K562 (cell line): Measurements from ENCODE around the gene CCT8L2. TPM values are rescaled to one million over a fixed set of nuclear protein-coding genes. Genes with fewer than 3 reads are reported as not detected.
"Not testable (repeated sequence)": the region's sequence is repeated elsewhere in the genome, so short reads cannot be mapped to it uniquely, and the experiment has no call there.

Experiments
- ARID2 ChIP-seq: fragments of 450-650 bp; IDR thresholded peaks from 2 replicates; pipeline ENCODE4 v1.6.1; 2017; ENCODE audit warnings: antibody characterized with exemption, mild to moderate bottlenecking
- ARNT ChIP-seq, 2 experiments: fragments of 450-650 bp; IDR thresholded peaks; 2 replicates each; pipeline ENCODE4 v1.6.1; 2016; ENCODE audit warnings: mild to moderate bottlenecking in 1 of 2
- BCOR ChIP-seq: fragments of 450-650 bp; IDR thresholded peaks from 2 replicates; pipeline ENCODE4 v1.6.1; 2016
- CHD1 ChIP-seq: fragments of 200-600 bp; sonication (generic); IDR thresholded peaks from one replicate; pipeline ENCODE4 v1.6.1; 2012; ENCODE audit warnings: mild to moderate bottlenecking, moderate library complexity, low read length, inconsistent platforms
- CHD2 ChIP-seq: IDR thresholded peaks from 2 replicates; pipeline ENCODE4 v1.6.1; 2011; ENCODE audit warnings: low read depth, low read length
- FOXJ2 ChIP-seq: fragments of 200-800 bp; sonication (Bioruptor generic); IDR thresholded peaks from 2 replicates; pipeline ENCODE4 v1.6.1; 2016; ENCODE audit warnings: missing genetic modification characterization, missing compliant biosample characterization
- GATAD2A ChIP-seq: fragments of 450-650 bp; IDR thresholded peaks from 2 replicates; pipeline ENCODE4 v1.6.1; 2017
- HDGF ChIP-seq: fragments of 450-650 bp; IDR thresholded peaks from 2 replicates; pipeline ENCODE4 v1.6.1; 2016
- HNRNPLL ChIP-seq: fragments of 200-400 bp; formaldehyde crosslinking; IDR thresholded peaks from 2 replicates; pipeline ENCODE4 v1.6.1; 2017; ENCODE audit warnings: low read length, low read depth, mild to moderate bottlenecking; ENCODE audit not compliant: poor library complexity, severe bottlenecking
- HNRNPUL1 ChIP-seq: fragments of 200-400 bp; formaldehyde crosslinking; IDR thresholded peaks from 2 replicates; pipeline ENCODE4 v1.6.1; 2017; ENCODE audit warnings: low read length
- MAFG ChIP-seq: fragments of 450-650 bp; conservative IDR thresholded peaks from 2 replicates; pipeline ENCODE4 v1.6.1; 2016; ENCODE audit warnings: missing genetic modification characterization, missing compliant biosample characterization
- MTA1 ChIP-seq: fragments of 450-650 bp; IDR thresholded peaks from 2 replicates; pipeline ENCODE4 v1.6.1; 2017; ENCODE audit warnings: borderline replicate concordance
- NFE2 ChIP-seq: IDR thresholded peaks from 2 replicates; pipeline ENCODE4 v1.6.1; 2014; ENCODE audit warnings: antibody characterized with exemption, low read depth
- NFIC ChIP-seq: fragments of 450-650 bp; IDR thresholded peaks from 2 replicates; pipeline ENCODE4 v1.6.1; 2017; ENCODE audit warnings: mild to moderate bottlenecking, inconsistent platforms
- NONO ChIP-seq, 2 experiments: fragments of 200-400 bp in 1 of 2; fragments of 450-650 bp in 1 of 2; formaldehyde crosslinking in 1 of 2; IDR thresholded peaks; 2 replicates each; pipeline ENCODE4 v1.6.1; 2017; ENCODE audit warnings: low read depth in 2 of 2, mild to moderate bottlenecking in 2 of 2, moderate library complexity in 2 of 2, low read length in 1 of 2
- NR4A1 ChIP-seq, 2 experiments: fragments of 250-450 bp in 1 of 2; fragments of 450-650 bp in 1 of 2; sonication (Bioruptor Pico) in 1 of 2; IDR thresholded peaks; 2 replicates each; pipeline versions ENCODE4 v1.4.0 to v1.6.1; 2016 to 2020; ENCODE audit warnings: mild to moderate bottlenecking in 2 of 2, missing compliant biosample characterization in 1 of 2, missing genetic modification characterization in 1 of 2, moderate library complexity in 1 of 2
- RB1 ChIP-seq: fragments of 450-650 bp; IDR thresholded peaks from 2 replicates; pipeline ENCODE4 v1.6.1; 2017; ENCODE audit warnings: low read depth, mild to moderate bottlenecking
- RBM22 ChIP-seq: fragments of 200-400 bp; formaldehyde crosslinking; IDR thresholded peaks from 2 replicates; pipeline ENCODE4 v1.6.1; 2018; ENCODE audit warnings: low read length, low read depth; ENCODE audit not compliant: poor library complexity, severe bottlenecking
- polyA plus RNA-seq, 8 experiments: library from polyadenylated mRNA; depleted of rRNA in 4 of 8; stranded (reverse) in 5 of 8; unstranded in 3 of 8; fragments of >200 nt; fragmentation: Nextera tagmentation in 2 of 8; fragmentation: Illumina TruSeq in 1 of 8; extraction: Ambion mirVana in 2 of 8; extraction: Trizol in 1 of 8; gene quantifications; 2 replicates each; pipeline versions ENCODE4 v1.2.1 to v1.2.3, GENCODE V29; 2011 to 2014; ENCODE audit warnings: inconsistent platforms in 1 of 8, missing spikeins in 1 of 8
- total RNA-seq, 7 experiments: library from RNA; depleted of rRNA in 6 of 7; stranded (reverse); fragments of >200 nt in 6 of 7; fragmentation: Illumina TruSeq in 2 of 7; extraction: Trizol in 2 of 7; gene quantifications; 2 replicates each; pipeline versions ENCODE4 v1.2.1 to v1.2.3, GENCODE V29; 2011 to 2021; ENCODE audit warnings: low replicate concordance in 1 of 7
- TF ChIP-seq, protein P1 (sequence below): fragments of 250-450 bp; sonication (Bioruptor Pico); IDR thresholded peaks from 2 replicates; pipeline ENCODE4 v1.9.0; 2021; ENCODE audit warnings: mild to moderate bottlenecking, inconsistent platforms
- TF ChIP-seq, protein P2 (sequence below): sonication (generic); formaldehyde crosslinking; IDR thresholded peaks from 2 replicates; pipeline ENCODE4 v1.8.0; 2022; ENCODE audit warnings: mild to moderate bottlenecking, low read depth, missing genetic modification reagents
- TF ChIP-seq, protein P3 (sequence below): fragments of 450-650 bp; IDR thresholded peaks from 2 replicates; pipeline ENCODE4 v1.6.1; 2017; ENCODE audit warnings: antibody characterized with exemption, mild to moderate bottlenecking

CCT8L2 gene
- total and polyA plus RNA-seq, 9 of the 15 experiments (the other 6 are each of a cell fraction or from before 2014, with no cell fraction given): 0.13 TPM; not detected in 8

DNA sequence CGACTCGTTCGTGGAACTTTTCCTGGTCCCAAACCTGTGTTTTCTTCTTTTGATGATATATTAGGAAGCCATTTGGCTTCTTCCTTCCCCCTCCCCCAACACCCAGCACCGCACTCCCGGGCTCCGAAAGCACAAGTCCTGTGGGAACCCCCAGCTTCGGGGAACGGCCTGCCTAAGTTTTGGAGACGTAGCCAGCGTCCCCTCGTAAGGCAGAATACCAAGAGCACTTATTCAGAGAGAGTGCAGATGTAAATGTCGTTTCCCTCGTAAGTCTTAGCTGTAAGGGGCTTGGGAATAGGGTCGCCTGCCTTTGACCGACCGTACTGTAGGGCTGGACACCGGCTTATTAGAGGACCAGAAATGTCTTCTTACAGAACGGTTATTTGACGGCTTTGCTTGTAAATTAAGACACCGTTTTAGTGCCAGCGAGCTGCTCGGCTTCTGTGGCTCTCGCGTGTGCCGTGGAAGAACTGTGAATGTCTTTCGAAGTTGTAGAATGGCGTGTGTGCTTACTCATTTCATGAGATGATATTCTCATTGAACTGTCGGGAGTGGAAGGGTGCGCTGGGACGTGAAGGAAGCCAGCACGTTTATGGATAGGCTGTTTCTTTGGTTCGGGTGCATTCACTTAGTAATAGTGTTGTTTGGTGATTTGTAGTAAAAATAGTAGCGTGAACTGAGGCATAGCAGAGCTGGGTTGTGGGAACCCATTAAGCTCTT lies 10.3 kb upstream of the CCT8L2 start (continued):
- TF ChIP-seq, protein P1, sequence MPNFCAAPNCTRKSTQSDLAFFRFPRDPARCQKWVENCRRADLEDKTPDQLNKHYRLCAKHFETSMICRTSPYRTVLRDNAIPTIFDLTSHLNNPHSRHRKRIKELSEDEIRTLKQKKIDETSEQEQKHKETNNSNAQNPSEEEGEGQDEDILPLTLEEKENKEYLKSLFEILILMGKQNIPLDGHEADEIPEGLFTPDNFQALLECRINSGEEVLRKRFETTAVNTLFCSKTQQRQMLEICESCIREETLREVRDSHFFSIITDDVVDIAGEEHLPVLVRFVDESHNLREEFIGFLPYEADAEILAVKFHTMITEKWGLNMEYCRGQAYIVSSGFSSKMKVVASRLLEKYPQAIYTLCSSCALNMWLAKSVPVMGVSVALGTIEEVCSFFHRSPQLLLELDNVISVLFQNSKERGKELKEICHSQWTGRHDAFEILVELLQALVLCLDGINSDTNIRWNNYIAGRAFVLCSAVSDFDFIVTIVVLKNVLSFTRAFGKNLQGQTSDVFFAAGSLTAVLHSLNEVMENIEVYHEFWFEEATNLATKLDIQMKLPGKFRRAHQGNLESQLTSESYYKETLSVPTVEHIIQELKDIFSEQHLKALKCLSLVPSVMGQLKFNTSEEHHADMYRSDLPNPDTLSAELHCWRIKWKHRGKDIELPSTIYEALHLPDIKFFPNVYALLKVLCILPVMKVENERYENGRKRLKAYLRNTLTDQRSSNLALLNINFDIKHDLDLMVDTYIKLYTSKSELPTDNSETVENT (CRISPR knock-in tag): peak; percentile 90; the same call in 1 of the 2 replicates
- peak; percentile 87; the same call in 1 of the 2 replicates for TF ChIP-seq HDGF
- 0 out of 2 replicates have a peak, but pooled peaks have one; percentile 25 for TF ChIP-seq NFIC
- TF ChIP-seq NR4A1 (CRISPR knock-in tag; IDR thresholded peaks at IDR 0.05): not testable (repeated sequence)
- 0 out of 2 replicates have a peak, but pooled peaks have one; percentile 21 for TF ChIP-seq NR4A1 (tag; IDR thresholded peaks at IDR 0.05)
- TF ChIP-seq HNRNPUL1: peak; percentile 69; the same call in 1 of the 2 replicates
- TF ChIP-seq, protein P2, sequence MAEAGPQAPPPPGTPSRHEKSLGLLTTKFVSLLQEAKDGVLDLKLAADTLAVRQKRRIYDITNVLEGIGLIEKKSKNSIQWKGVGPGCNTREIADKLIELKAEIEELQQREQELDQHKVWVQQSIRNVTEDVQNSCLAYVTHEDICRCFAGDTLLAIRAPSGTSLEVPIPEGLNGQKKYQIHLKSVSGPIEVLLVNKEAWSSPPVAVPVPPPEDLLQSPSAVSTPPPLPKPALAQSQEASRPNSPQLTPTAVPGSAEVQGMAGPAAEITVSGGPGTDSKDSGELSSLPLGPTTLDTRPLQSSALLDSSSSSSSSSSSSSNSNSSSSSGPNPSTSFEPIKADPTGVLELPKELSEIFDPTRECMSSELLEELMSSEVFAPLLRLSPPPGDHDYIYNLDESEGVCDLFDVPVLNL: peak; percentile 64; the same call in 1 of the 2 replicates
- TF ChIP-seq ARNT (IDR thresholded peaks at IDR 0.05): 0 out of 4 replicates have a peak, but pooled peaks have one; percentile 37 to 47
- peak; percentile 28 for TF ChIP-seq NFE2
- TF ChIP-seq FOXJ2 (tag): 0 out of 2 replicates have a peak, but pooled peaks have one; percentile 14
- TF ChIP-seq BCOR: 0 out of 2 replicates have a peak, but pooled peaks have one; percentile 16
- TF ChIP-seq MAFG (tag): peak; percentile 66; the same call in 1 of the 2 replicates
- TF ChIP-seq RB1: peak; percentile 14; the same call in 1 of the 2 replicates
- TF ChIP-seq GATAD2A: 0 out of 2 replicates have a peak, but pooled peaks have one; percentile 12
- peak; percentile 66 for TF ChIP-seq HNRNPLL
- TF ChIP-seq, protein P3, sequence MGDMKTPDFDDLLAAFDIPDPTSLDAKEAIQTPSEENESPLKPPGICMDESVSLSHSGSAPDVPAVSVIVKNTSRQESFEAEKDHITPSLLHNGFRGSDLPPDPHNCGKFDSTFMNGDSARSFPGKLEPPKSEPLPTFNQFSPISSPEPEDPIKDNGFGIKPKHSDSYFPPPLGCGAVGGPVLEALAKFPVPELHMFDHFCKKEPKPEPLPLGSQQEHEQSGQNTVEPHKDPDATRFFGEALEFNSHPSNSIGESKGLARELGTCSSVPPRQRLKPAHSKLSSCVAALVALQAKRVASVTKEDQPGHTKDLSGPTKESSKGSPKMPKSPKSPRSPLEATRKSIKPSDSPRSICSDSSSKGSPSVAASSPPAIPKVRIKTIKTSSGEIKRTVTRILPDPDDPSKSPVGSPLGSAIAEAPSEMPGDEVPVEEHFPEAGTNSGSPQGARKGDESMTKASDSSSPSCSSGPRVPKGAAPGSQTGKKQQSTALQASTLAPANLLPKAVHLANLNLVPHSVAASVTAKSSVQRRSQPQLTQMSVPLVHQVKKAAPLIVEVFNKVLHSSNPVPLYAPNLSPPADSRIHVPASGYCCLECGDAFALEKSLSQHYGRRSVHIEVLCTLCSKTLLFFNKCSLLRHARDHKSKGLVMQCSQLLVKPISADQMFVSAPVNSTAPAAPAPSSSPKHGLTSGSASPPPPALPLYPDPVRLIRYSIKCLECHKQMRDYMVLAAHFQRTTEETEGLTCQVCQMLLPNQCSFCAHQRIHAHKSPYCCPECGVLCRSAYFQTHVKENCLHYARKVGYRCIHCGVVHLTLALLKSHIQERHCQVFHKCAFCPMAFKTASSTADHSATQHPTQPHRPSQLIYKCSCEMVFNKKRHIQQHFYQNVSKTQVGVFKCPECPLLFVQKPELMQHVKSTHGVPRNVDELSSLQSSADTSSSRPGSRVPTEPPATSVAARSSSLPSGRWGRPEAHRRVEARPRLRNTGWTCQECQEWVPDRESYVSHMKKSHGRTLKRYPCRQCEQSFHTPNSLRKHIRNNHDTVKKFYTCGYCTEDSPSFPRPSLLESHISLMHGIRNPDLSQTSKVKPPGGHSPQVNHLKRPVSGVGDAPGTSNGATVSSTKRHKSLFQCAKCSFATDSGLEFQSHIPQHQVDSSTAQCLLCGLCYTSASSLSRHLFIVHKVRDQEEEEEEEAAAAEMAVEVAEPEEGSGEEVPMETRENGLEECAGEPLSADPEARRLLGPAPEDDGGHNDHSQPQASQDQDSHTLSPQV: 0 out of 2 replicates have a peak, but pooled peaks have one; percentile 47
- peak; percentile 73 for TF ChIP-seq ARID2
- peak; percentile 56 for TF ChIP-seq CHD1
- peak; percentile 65; the same call in 1 of the 2 replicates for TF ChIP-seq MTA1
- peak; percentile 2 for TF ChIP-seq RBM22
- peak; percentile 38; the same call in 1 of the 2 replicates for TF ChIP-seq CHD2
- TF ChIP-seq NONO (IDR thresholded peaks at IDR 0.05; ENCODE audit: low read depth in 2 of 2, low read length in 1 of 2): peak in 1 of 2 experiments; percentile 20; a peak in 1 of 4 replicates
